ENCODE results near the gene TMEM54.

TMEM54 gene

DNA sequence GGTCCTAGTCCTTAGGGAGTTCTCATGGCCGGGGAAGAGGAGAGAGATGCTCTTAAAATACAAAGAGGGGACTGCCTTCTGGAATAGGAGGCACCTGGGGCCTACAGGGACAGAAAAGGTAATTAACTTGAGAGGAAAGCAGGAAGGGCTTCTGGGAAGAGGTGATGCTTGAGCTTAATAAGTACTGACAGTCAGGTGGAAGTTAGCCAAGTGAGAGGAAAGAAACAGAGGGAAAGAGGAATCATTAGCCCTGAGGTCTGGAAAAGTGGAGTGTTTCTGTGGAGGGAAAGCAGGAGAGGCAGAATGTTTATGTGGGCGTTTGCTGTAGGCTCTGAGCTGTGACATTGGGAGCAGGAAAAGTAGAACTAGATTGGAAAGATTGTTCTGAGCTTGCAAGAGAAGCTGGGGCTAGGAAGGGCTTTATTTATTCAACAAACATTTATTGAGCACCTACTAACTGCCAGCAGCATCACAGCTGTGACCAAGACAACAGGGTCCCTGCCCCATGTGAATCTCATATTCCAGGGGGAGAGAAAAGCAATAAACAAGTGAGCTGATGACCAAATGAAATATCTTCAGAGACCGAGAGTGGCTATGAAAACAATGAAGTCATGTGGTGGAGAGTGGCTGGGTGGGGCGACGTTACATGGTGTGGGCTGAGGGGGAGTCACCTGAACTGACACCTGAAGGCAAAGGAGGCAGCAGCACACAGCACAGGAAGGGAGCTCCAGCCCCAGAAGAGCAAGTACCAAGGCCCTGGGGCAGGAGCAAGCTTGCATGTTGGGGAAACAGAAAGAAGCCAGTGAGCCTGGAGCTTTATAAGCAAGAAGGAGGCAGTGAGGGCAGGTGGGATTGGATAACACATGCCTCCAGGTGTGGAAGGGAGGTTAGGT, 26.1 kb downstream of the TMEM54 start:
- TF ChIP-seq POLR2A (IDR thresholded peaks at IDR 0.05; ENCODE audit: extremely low read depth, insufficient read length), result no peak
- TF ChIP-seq MYC (IDR thresholded peaks at IDR 0.05; ENCODE audit: low read depth, low read length), result no peak
- TF ChIP-seq, protein P1, sequence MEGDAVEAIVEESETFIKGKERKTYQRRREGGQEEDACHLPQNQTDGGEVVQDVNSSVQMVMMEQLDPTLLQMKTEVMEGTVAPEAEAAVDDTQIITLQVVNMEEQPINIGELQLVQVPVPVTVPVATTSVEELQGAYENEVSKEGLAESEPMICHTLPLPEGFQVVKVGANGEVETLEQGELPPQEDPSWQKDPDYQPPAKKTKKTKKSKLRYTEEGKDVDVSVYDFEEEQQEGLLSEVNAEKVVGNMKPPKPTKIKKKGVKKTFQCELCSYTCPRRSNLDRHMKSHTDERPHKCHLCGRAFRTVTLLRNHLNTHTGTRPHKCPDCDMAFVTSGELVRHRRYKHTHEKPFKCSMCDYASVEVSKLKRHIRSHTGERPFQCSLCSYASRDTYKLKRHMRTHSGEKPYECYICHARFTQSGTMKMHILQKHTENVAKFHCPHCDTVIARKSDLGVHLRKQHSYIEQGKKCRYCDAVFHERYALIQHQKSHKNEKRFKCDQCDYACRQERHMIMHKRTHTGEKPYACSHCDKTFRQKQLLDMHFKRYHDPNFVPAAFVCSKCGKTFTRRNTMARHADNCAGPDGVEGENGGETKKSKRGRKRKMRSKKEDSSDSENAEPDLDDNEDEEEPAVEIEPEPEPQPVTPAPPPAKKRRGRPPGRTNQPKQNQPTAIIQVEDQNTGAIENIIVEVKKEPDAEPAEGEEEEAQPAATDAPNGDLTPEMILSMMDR (IDR thresholded peaks at IDR 0.05; ENCODE audit: low read depth, low read length), result no peak
- TF ChIP-seq, protein P2, sequence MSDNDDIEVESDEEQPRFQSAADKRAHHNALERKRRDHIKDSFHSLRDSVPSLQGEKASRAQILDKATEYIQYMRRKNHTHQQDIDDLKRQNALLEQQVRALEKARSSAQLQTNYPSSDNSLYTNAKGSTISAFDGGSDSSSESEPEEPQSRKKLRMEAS (IDR thresholded peaks at IDR 0.05; ENCODE audit: low read depth, low read length), result no peak
- no peak overlapping the region for H3K4me3 ChIP-seq (ENCODE audit: low read depth, low read length)
- DNase-seq (ENCODE audit: low read depth), result no peak

DNA sequence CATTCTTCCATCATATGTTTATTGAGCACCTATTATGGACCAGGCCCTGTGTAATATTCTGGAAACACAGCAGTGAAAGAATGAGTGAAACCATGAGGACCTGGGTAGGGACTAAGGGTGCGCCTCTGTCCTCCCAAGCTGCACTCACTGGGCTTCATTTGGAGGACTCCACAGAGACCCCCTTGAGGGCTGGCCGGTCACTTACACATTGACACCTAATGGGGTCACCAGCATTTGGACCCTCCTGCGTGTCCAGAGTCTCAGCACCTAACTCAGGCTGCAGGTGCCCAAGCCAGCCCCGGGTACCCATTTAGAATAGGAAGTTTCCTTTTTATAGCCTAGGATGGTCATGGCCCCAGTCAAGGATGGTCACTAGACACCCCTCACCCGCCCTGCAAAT, 27.7 kb downstream of the TMEM54 start:
- no peak for TF ChIP-seq MYC (IDR thresholded peaks at IDR 0.05; ENCODE audit: low read depth, low read length)
- TF ChIP-seq POLR2A (IDR thresholded peaks at IDR 0.05; ENCODE audit: extremely low read depth, insufficient read length), result no peak
- TF ChIP-seq, protein P1 (IDR thresholded peaks at IDR 0.05; ENCODE audit: low read depth, low read length), result no peak
- TF ChIP-seq, protein P2 (IDR thresholded peaks at IDR 0.05; ENCODE audit: low read depth, low read length), result no peak
- H3K4me3 ChIP-seq (ENCODE audit: low read depth, low read length), result no peak overlapping the region
- DNase-seq (ENCODE audit: low read depth), result no peak

DNA sequence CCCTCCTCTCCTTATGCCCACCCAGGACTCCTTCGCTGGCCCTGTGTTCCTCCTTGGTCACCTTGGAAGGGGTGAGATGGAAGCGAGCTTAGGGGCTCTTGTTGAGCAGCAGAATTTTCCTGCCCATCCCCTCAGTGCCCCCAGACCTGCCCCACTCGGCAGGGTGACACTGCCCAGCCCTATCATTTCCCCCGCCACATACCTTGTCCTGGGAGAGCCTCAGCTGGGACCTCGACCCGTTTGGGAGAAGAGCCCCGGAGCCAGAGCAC, 29.1 kb downstream of the TMEM54 start:
- TF ChIP-seq, protein P1 (IDR thresholded peaks at IDR 0.05; ENCODE audit: low read depth, low read length), result no peak
- no peak for TF ChIP-seq MYC (IDR thresholded peaks at IDR 0.05; ENCODE audit: low read depth, low read length)
- TF ChIP-seq, protein P2 (IDR thresholded peaks at IDR 0.05; ENCODE audit: low read depth, low read length), result no peak
- TF ChIP-seq POLR2A (IDR thresholded peaks at IDR 0.05; ENCODE audit: extremely low read depth, insufficient read length), result no peak
- H3K4me3 ChIP-seq (ENCODE audit: low read depth, low read length), result no peak overlapping the region
- no peak for DNase-seq (ENCODE audit: low read depth)

DNA sequence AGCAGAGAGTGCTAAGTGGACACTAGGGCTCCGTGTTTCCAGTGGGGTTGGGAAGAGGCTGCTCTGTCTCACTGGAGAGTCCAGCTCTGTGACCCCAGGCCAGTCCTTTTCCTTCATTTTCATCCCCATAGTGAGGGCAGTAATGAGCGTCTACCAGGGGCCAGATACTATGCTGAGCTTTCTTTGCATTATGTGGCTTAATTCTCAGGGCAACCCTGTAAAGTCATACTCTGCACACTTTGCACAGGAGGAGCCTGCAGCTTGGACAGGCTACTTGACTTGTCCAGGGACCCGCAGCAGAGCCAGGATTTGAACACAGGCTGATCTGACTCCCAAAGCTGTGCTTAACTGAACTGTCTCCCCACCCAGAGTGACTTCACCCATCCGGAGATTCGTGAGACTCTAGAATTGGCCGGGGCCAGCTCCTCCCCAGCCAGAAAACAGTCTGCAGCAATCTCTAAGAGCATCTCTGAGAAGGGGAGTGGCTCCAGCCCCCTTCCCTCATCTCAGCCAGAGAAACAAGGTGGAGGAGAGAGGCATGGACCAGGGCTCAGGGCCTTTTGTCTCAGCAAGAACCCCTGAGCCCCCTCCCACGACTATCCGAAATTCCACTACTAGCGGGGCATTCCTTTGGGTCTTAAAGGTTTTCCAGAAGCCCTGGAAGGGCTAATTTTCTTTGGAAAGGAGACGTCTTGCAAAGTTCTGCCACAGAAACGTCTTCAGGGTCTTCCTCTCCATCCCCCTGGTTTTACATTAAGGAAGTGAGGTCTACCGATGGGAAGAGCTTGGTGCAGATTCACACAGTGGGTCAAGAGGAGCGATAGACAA, 29.6 kb downstream of the TMEM54 start:
- DNase-seq (ENCODE audit: low read depth), result peak; percentile 36
- H3K4me3 ChIP-seq (ENCODE audit: low read depth, low read length), result no peak overlapping the region
- TF ChIP-seq, protein P1 (IDR thresholded peaks at IDR 0.05; ENCODE audit: low read depth, low read length), result no peak
- no peak for TF ChIP-seq MYC (IDR thresholded peaks at IDR 0.05; ENCODE audit: low read depth, low read length)
- TF ChIP-seq, protein P2 (IDR thresholded peaks at IDR 0.05; ENCODE audit: low read depth, low read length), result no peak
- TF ChIP-seq POLR2A (IDR thresholded peaks at IDR 0.05; ENCODE audit: extremely low read depth, insufficient read length), result no peak

DNA sequence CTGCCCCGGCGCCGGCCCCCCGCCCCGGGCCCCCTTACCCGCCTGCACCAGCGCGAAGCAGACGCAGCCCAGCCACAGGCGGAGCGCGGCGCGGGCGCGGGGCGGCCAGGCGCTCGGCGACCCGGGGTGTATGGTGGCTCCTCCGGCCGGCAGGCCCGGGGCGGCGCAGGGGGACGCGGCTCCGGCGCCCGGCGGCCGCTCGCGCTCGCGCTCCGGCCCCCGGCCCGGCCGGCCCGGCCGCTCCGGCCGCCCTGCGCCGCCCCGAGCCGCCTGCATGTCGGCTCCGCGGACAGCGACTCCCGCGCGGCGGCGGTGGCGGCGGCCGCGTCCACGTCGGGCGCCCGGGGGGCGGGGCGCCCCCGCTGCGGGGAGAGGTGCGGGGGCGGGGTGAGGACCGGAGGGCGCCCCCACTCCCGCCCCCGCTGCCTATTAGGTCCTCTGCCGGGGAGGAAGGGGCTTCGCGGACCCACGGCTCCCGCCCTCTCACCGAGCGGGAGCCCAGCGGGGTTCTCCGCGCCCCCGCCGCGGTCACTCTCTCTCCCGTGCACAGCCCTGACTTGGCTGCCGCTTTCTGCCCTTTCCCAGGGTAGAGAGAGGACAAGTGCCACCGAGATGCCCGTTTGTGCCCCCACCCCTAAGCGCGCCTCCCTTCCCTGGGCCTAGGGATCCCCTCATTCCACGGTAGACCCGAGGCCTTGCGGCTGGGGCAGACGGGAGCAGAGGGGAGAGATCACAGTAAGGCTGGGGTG, 30.4 kb downstream of the TMEM54 start, which contains the start of gene FNDC5:
Gene FNDC5, minus strand, starts transcription at position 298 of the 749 bp plus-strand sequence.
- TF ChIP-seq, protein P2 (IDR thresholded peaks at IDR 0.05; ENCODE audit: low read depth, low read length), result no peak
- TF ChIP-seq, protein P1 (IDR thresholded peaks at IDR 0.05; ENCODE audit: low read depth, low read length), result no peak
- no peak for TF ChIP-seq MYC (IDR thresholded peaks at IDR 0.05; ENCODE audit: low read depth, low read length)
- no peak for TF ChIP-seq POLR2A (IDR thresholded peaks at IDR 0.05; ENCODE audit: extremely low read depth, insufficient read length)
- peak; percentile 42 for DNase-seq (ENCODE audit: low read depth)
- no peak within 1 kb of the TSS for H3K4me3 ChIP-seq (ENCODE audit: low read depth, low read length)

All from NB4 (cell line).